Fibroblast of mammary gland (primary cell): ENCODE results near the gene OAS3.

Source experiments
- DNase-seq: peaks from one replicate; pipeline ENCODE4 v3.0.0-alpha.2; 2010; ENCODE audit warnings: low read depth
- H3K4me3 ChIP-seq: 2 replicates; pipeline ENCODE4 v1.5.1; 2011; ENCODE audit warnings: low read depth, mild to moderate bottlenecking, low read length, moderate library complexity; ENCODE audit not compliant: control insufficient read depth
- TF ChIP-seq, protein P1 (sequence below): conservative IDR thresholded peaks from 2 replicates; pipeline ENCODE4 v1.5.1; 2011; ENCODE audit warnings: low read depth, low read length, inconsistent platforms; ENCODE audit not compliant: control insufficient read depth, insufficient read depth

Gene OAS3

DNA sequence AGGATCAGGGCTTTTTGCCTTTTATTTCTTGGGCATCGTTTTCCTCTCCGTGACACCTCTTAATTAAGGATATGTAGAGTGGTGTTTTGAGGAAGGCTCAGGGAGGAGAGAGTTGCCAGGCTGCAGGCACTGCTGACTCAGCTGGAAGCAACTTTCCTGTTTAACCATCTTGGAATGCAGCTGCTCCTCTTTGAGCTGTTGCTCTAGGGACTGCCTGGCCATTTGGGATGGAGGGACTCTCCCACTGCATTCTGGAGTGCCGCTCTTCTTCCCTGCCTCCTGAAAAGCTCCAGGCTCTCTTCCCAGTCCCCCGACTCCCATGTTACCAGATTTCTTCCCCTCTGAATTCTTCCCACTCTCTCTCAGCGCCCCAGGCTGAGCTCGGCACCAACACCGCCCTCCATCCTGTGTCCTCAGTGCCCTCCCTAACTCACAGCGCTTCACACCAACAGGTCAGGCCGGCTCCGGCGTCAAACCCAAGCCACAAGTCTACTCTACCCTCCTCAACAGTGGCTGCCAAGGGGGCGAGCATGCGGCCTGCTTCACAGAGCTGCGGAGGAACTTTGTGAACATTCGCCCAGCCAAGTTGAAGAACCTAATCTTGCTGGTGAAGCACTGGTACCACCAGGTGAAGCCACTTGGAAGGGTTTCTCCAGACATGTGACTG, 5.9 kb downstream of the OAS3 start:
- TF ChIP-seq, protein P1, sequence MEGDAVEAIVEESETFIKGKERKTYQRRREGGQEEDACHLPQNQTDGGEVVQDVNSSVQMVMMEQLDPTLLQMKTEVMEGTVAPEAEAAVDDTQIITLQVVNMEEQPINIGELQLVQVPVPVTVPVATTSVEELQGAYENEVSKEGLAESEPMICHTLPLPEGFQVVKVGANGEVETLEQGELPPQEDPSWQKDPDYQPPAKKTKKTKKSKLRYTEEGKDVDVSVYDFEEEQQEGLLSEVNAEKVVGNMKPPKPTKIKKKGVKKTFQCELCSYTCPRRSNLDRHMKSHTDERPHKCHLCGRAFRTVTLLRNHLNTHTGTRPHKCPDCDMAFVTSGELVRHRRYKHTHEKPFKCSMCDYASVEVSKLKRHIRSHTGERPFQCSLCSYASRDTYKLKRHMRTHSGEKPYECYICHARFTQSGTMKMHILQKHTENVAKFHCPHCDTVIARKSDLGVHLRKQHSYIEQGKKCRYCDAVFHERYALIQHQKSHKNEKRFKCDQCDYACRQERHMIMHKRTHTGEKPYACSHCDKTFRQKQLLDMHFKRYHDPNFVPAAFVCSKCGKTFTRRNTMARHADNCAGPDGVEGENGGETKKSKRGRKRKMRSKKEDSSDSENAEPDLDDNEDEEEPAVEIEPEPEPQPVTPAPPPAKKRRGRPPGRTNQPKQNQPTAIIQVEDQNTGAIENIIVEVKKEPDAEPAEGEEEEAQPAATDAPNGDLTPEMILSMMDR, result no peak
- H3K4me3 ChIP-seq, result no peak overlapping the region
- DNase-seq, result no peak

DNA sequence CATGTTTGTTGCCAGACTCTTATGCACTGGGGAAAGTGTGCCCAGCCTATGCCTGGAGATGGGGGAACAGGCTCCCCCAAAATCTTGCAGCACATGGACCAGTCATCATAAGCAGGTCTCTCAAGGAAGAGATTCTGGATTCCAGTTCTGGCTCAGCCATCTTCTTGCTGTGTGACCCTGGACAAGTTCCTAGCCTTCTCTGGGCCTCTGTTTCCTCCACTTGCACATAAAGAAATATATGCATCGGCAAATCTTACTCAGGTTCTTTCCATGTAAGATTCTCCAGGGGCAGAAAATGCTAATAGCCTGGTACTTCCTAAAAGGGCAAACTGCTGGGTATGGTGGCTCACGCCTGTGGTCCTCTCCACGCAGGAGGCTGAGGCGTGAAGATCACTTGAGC, 7.2 kb downstream of the OAS3 start:
- no peak overlapping the region for H3K4me3 ChIP-seq
- TF ChIP-seq, protein P1, result no peak
- no peak for DNase-seq

DNA sequence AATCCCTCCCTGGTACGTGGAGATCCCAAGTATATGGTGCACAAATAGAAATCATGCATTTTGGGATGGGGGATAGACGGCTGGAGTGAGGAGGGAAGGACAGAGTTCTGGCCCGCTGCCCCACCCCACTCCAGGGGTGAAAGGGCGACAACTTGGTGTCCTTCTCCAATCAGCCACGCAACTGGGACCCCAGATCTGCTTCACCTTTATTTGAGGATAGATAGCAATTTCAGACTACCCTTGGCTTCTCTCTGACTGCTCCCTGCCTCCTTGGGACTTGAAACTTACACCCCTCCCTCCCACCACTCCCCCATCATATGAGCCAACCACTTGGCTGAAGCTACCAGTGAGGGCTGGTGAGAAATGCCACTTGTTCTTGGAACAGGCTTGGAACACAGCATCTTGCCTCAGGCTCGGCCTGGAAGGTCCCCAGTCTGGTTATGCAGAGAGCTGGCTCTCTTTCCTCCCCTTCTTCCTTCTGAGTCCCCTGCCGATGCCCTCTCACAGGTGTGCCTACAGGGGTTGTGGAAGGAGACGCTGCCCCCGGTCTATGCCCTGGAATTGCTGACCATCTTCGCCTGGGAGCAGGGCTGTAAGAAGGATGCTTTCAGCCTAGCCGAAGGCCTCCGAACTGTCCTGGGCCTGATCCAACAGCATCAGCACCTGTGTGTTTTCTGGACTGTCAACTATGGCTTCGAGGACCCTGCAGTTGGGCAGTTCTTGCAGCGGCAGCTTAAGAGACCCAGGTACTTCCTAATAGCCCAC, 8.1 kb downstream of the OAS3 start:
- TF ChIP-seq, protein P1, result no peak
- no peak overlapping the region for H3K4me3 ChIP-seq
- no peak for DNase-seq

DNA sequence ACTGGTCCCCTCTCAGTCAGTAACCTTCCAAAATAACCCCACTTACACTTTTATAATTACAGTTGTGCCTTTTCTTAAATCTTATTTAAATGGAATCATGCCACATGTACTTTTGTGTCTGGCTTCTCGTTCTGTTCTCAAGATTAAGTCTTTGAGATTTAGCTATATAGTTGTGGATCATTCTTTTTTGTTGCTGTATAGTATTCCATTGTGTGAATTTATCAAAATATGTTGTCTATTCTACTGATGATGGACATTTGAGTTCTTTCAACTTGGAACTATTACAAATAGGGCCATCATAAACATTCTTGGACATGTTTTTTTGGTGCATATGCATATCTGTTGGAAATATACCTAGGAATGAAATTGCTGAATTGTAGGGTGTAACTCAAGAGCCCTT, 9.0 kb downstream of the OAS3 start:
- TF ChIP-seq, protein P1, result no peak
- no peak for DNase-seq
- no peak overlapping the region for H3K4me3 ChIP-seq

DNA sequence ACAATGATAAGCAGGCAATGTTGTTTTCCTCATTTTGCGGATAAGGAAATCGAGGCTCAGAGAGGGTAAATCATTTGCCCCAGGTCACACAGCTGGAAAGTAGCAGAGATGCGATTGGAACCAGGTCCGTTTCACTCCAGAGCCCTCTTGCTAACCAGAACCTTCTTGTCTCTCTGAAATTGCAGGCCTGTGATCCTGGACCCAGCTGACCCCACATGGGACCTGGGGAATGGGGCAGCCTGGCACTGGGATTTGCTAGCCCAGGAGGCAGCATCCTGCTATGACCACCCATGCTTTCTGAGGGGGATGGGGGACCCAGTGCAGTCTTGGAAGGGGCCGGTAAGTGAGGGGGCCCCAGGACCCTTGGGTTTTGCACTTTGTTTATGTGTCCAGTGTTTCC, 9.5 kb downstream of the OAS3 start:
- H3K4me3 ChIP-seq, result no peak overlapping the region
- DNase-seq, result no peak
- TF ChIP-seq, protein P1, result no peak

DNA sequence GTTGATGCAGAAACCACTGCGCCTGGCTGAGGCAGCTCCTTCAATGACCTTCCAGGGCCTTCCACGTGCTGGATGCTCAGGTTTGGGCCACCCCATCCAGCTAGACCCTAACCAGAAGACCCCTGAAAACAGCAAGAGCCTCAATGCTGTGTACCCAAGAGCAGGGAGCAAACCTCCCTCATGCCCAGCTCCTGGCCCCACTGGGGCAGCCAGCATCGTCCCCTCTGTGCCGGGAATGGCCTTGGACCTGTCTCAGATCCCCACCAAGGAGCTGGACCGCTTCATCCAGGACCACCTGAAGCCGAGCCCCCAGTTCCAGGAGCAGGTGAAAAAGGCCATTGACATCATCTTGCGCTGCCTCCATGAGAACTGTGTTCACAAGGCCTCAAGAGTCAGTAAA, 10.5 kb downstream of the OAS3 start:
- TF ChIP-seq, protein P1, result no peak
- DNase-seq, result no peak
- H3K4me3 ChIP-seq, result no peak overlapping the region
